ENCODE data around the gene ITGB2. TPM values are rescaled to one million over a fixed set of nuclear protein-coding genes. Genes with fewer than 3 reads are reported as not detected.

Gene ITGB2
- total and polyA plus RNA-seq, 11 donors: 6.1 to 253 (median 20.6) TPM

- Histone ChIP-seq H3K27ac (no peak overlapping the region), H3K9me3 (no peaks in the 10 kb centered on the region), H3K36me3 (peaks cover 0 to 83% (median 0%) of the 10 kb centered on the region in 9 donors), H3K27me3 (peaks cover 0 to 7% (median 0%) of the 10 kb centered on the region in 9 donors), H3K4me1 (peaks cover 0 to 13% (median 0%) of the 10 kb centered on the region in 12 donors), H3K4me3 (no peak overlapping the region)
- ATAC-seq: peak in 3 of 4 donors; percentile 44 to 63 (median 48)
- intact Hi-C loops (cut with DNase I): no loop called here
- TF ChIP-seq POLR2A (IDR thresholded peaks at IDR 0.05) (no peak), CTCF (IDR thresholded peaks at IDR 0.05) (no peak)
- DNase-seq: peak in 3 of 5 donors; percentile 30 to 62 (median 53)
- WGBS, 4 donors: 66 to 85% (median 79%) methylated on average over 19 to 21 of the region's 21 CpGs
These were observed 23.2 kb downstream of the ITGB2 start for GRCh38 chr21:44897326-44898010.

DNA sequence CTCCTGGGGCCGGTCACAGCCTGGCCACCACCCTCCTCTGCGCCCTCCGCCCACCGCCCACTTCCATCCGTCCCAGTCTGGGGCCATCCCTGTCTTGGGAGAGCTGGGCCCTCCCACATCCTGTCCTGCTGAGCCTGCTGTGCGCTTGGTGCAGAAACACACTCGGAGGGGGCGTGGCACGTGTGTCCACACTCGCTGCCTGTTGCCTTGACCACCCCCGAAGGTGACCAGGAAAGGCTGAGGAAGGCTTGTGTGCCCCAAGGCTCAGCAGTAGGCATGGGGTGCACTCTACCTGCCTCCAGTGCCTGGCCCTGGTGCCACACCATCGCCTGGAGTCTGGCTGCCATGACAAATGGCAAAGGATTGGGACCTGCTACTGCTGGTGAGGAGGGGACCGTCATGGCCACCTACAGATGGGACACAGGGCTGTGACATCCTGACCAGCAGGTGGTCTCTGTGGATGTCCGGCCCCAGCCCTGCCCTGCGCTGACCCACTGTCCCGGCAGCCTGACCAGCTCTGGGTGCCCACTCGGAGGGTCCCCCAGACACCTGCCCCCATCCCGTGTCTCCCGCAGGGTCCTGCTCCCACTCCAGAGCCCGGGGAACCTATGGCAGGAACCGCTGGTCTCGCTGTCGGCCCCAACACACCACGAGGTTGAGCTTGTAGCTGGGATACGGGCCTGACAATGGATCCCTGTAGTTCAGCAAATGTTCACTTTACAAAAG, 24.0 kb downstream of the ITGB2 start:
- peak in 1 of 4 donors; percentile 38 for ATAC-seq
- H3K4me1 ChIP-seq: peaks cover 0 to 13% (median 0%) of the 10 kb centered on the region in 12 donors
- intact Hi-C loops (cut with DNase I): no loop called here
- H3K27me3 ChIP-seq: peaks cover 0 to 7% (median 0%) of the 10 kb centered on the region in 9 donors
- DNase-seq: peak in 2 of 5 donors; percentile 21 to 55
- no peak overlapping the region for H3K27ac ChIP-seq
- no peaks in the 10 kb centered on the region for H3K9me3 ChIP-seq
- H3K4me3 ChIP-seq: no peak overlapping the region
- 70 to 78% (median 75%) methylated on average over 23 to 25 of the region's 25 CpGs for WGBS, 4 donors
- no peak for TF ChIP-seq POLR2A (IDR thresholded peaks at IDR 0.05)
- no peak for TF ChIP-seq CTCF (IDR thresholded peaks at IDR 0.05)
- peaks cover 0 to 79% (median 0%) of the 10 kb centered on the region in 9 donors for H3K36me3 ChIP-seq

GRCh38 chr21:44895859-44896258, 24.8 kb downstream of the ITGB2 start:
- no peak for DNase-seq
- Histone ChIP-seq H3K27me3 (peaks cover 0 to 7% (median 0%) of the 10 kb centered on the region in 9 donors), H3K9me3 (no peaks in the 10 kb centered on the region), H3K36me3 (peaks cover 0 to 79% (median 0%) of the 10 kb centered on the region in 9 donors), H3K4me3 (no peak overlapping the region), H3K27ac (no peak overlapping the region), H3K4me1 (peaks cover 0 to 13% (median 0%) of the 10 kb centered on the region in 12 donors)
- intact Hi-C loops (cut with DNase I): no loop called here
- TF ChIP-seq POLR2A (IDR thresholded peaks at IDR 0.05): no peak
- no peak for TF ChIP-seq CTCF (IDR thresholded peaks at IDR 0.05)
- no peak for ATAC-seq
- WGBS, 4 donors: 86 to 93% (median 92%) methylated on average over 10 to 11 of the region's 11 CpGs

Measured in heart left ventricle (tissue), 16 donors.